GM20000 (cell line): ENCODE results near the gene WFDC10B.

Source experiments
- DNase-seq: peaks from one replicate; pipeline ENCODE4 v3.0.0; 2012; ENCODE audit warnings: low spot score
- CTCF ChIP-seq: IDR thresholded peaks from 2 replicates; pipeline ENCODE4 v1.5.1; 2012; ENCODE audit warnings: mild to moderate bottlenecking, control low read depth; ENCODE audit errors: extremely low read depth, missing control alignments

Gene WFDC10B

GRCh38 chr20:45704969-45705637 lies at the start of gene WFDC10B:
Gene WFDC10B, minus strand, starts transcription at chr20:45705019. Its CDS starts 19,027 bp downstream, at chr20:45685992.
- DNase-seq = no peak
- TF ChIP-seq CTCF = no peak

- TF ChIP-seq CTCF = no peak
- peak; percentile 30 for DNase-seq
Measured at GRCh38 chr20:45752746-45753145, 47.9 kb upstream of the WFDC10B start.

- DNase-seq = no peak
- no peak for TF ChIP-seq CTCF
Measured at GRCh38 chr20:45751721-45752120, 46.9 kb upstream of the WFDC10B start.

- DNase-seq = no peak
- no peak for TF ChIP-seq CTCF
Measured at GRCh38 chr20:45745015-45745414, 40.2 kb upstream of the WFDC10B start.

GRCh38 chr20:45742596-45742995 lies 37.8 kb upstream of the WFDC10B start:
- no peak for TF ChIP-seq CTCF
- no peak for DNase-seq

GRCh38 chr20:45735988-45736387 lies 31.2 kb upstream of the WFDC10B start:
- no peak for DNase-seq

GRCh38 chr20:45735552-45735951 lies 30.7 kb upstream of the WFDC10B start:
- DNase-seq = no peak
- no peak for TF ChIP-seq CTCF

More at GRCh38 chr20:45735988-45736387, 31.2 kb upstream of the WFDC10B start:
- no peak for TF ChIP-seq CTCF
